Mucosa of rectum (tissue), 2 donors: Measurements from ENCODE around the gene SLC13A2.
A peak's percentile ranks its signal among the peaks of the same experiment; 100 is the strongest.

Source experiments
- H3K27ac ChIP-seq, 2 donors: one replicate each; pipeline ENCODE4 v1.7.0; 2013; ENCODE audit warnings: inconsistent platforms in 2 of 2, low read depth in 2 of 2, low read length in 2 of 2
- H3K27me3 ChIP-seq, 2 donors: one replicate each; pipeline ENCODE4 v1.7.0; 2013; ENCODE audit warnings: low read length in 2 of 2; ENCODE audit not compliant: control insufficient read depth in 2 of 2, insufficient read depth in 2 of 2
- H3K36me3 ChIP-seq, 2 donors: one replicate each; pipeline ENCODE4 v1.7.0; 2013; ENCODE audit warnings: low read length in 2 of 2; ENCODE audit not compliant: control insufficient read depth in 2 of 2, insufficient read depth in 2 of 2
- H3K4me1 ChIP-seq, 2 donors: one replicate each; pipeline ENCODE4 v1.7.0; 2013; ENCODE audit warnings: low read length in 2 of 2, mild to moderate bottlenecking in 1 of 2; ENCODE audit not compliant: control insufficient read depth in 2 of 2, insufficient read depth in 2 of 2
- H3K4me3 ChIP-seq, 2 donors: one replicate each; pipeline ENCODE4 v1.7.0; 2013; ENCODE audit warnings: low read length in 2 of 2
- H3K9ac ChIP-seq, 2 donors: one replicate each; pipeline ENCODE4 v1.7.0; 2013; ENCODE audit warnings: low read length in 2 of 2, low read depth in 1 of 2, mild to moderate bottlenecking in 1 of 2
- H3K9me3 ChIP-seq, 2 donors: one replicate each; pipeline ENCODE4 v1.7.0; 2013; ENCODE audit warnings: low read length in 2 of 2; ENCODE audit not compliant: control insufficient read depth in 2 of 2
- donor health status: healthy.
- donor health status: Normal muscosa, but diverticular disease.

The SLC13A2 gene

GRCh38 chr17:28500712-28501379 lies 27.4 kb downstream of the SLC13A2 start:
- no peak overlapping the region for H3K9ac ChIP-seq
- peaks cover 25 to 42% of the 10 kb centered on the region in 2 donors for H3K4me1 ChIP-seq
- H3K4me3 ChIP-seq, result no peak overlapping the region
- no peaks in the 10 kb centered on the region for H3K27me3 ChIP-seq
- H3K9me3 ChIP-seq, result no peaks in the 10 kb centered on the region
- no peaks in the 10 kb centered on the region for H3K36me3 ChIP-seq
- H3K27ac ChIP-seq, result peak overlapping the region in 1 of 2 donors; percentile 67

DNA sequence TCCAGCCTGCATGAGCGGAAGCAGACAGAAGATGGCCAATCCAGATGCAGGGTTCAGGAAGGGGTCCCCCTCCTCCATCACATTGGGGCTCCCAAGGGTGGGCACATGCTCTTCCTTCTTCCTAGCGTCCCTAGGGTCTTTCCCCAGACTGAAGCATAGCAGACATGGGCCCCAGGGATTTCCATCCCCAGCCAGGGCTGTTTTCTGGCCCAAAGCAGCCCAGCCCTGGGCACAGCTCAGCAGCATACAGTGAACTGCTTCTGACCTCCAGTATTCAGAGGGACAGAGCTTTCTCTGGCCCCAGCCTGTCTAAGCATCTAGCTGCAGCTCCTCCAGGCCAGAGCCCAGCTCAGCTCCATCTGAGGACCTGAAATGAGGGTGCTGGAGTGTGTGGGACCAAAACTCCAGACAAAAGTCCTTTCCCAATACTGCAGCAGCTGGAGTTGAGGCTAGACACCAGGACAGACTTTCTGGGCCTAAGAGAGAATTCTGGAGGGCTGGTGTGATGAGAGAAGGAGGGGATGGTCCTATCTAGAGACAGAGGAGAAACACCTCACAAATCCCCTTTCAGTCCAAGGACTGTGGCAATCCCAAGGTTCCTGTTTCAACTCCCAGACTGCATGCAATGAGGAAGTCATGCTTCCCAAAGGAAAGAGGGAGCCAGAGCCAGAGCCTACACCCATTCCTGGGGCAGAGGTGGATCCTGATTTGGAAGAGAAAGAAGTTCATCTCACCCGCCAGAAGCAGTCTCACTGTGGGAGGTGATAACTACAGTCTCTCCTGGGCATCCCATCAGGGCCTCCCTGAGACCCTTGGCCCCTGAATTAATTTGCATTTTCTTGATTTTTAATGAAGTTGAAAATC lies 28.2 kb downstream of the SLC13A2 start:
- H3K27me3 ChIP-seq, result no peaks in the 10 kb centered on the region
- peaks cover 25 to 42% of the 10 kb centered on the region in 2 donors for H3K4me1 ChIP-seq
- no peak overlapping the region for H3K4me3 ChIP-seq
- peak overlapping the region; percentile 62 to 67 for H3K27ac ChIP-seq
- H3K36me3 ChIP-seq, result no peaks in the 10 kb centered on the region
- no peaks in the 10 kb centered on the region for H3K9me3 ChIP-seq
- H3K9ac ChIP-seq, result peak overlapping the region in 1 of 2 donors; percentile 2

DNA sequence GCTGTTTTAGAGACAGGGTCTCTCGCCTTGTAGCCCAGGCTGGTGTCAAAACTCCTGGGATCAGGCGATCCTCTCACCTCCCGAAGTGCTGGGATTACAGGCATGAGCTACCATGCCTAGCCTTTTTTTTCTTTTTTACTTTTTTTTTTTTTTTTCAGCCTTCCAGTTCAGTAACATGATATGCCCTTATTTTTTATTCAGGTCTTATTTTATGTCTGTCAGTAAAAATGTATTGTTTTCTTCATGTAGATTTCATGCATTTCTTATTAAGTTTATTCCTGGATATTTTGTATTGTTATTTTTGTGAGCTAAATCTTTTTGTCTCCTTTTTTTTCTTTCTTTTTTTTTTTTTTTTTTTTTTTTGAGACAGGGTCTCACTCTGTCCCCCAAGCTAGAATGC lies 30.0 kb downstream of the SLC13A2 start:
- Histone ChIP-seq H3K9me3 (no peaks in the 10 kb centered on the region), H3K27me3 (peaks cover 0 to 2% of the 10 kb centered on the region in 2 donors), H3K9ac (no peak overlapping the region), H3K27ac (no peak overlapping the region), H3K36me3 (no peaks in the 10 kb centered on the region), H3K4me3 (no peak overlapping the region), H3K4me1 (peaks cover 25 to 39% of the 10 kb centered on the region in 2 donors)

- Histone ChIP-seq H3K36me3 (no peaks in the 10 kb centered on the region), H3K27ac (no peak within 1 kb of the TSS), H3K4me1 (peaks cover 8 to 14% of the 10 kb centered on the region in 2 donors), H3K9ac (no peak within 1 kb of the TSS), H3K9me3 (no peaks in the 10 kb centered on the region), H3K4me3 (no peak within 1 kb of the TSS), H3K27me3 (peaks cover 0 to 4% of the 10 kb centered on the region in 2 donors)
Measured at GRCh38 chr17:28505986-28506665, 32.7 kb downstream of the SLC13A2 start, which contains the start of gene FOXN1. Gene FOXN1, plus strand, starts transcription at chr17:28506348. Its CDS starts 17,622 bp downstream, at chr17:28523970.

DNA sequence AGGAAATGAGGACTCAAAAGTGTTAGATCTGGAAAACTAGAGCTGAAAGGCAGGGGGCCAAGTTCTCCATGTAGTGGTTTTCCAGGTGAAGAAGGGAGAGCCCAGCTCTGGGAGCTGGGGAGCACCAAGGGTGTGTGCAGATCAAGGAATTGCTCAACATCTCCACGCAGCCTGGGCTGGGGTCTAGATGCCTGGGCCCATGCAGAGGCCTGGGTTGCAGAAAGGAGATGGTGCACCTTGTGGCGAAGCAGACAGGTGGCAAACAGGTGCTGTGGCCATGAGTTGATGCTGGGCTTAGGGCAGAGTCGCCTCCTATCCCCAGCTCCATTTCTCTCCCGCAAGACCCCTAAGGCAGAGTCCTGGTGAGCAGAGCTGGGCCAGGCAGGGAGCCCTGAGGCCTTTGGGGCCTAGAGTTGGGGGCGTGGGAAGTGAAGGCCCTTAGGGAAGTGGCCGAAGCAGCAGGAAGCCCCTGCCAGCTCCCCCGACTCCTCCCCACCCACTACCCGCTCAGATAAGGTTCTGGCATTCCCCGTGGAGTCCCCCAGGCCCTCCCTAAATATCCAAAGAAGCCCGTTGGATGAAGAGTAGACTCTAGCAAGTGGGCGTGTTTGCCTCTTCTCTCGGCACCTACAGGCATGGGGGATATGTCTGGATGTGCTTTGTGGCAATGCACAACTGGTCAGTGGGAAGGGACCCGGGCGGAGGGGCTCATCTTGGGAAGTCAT lies 33.5 kb downstream of the SLC13A2 start:
- H3K9me3 ChIP-seq, result no peaks in the 10 kb centered on the region
- H3K4me1 ChIP-seq, result peaks cover 2 to 6% of the 10 kb centered on the region in 2 donors
- H3K27ac ChIP-seq, result no peak overlapping the region
- H3K4me3 ChIP-seq, result no peak overlapping the region
- H3K27me3 ChIP-seq, result peaks cover 0 to 4% of the 10 kb centered on the region in 2 donors
- H3K36me3 ChIP-seq, result no peaks in the 10 kb centered on the region
- H3K9ac ChIP-seq, result no peak overlapping the region

DNA sequence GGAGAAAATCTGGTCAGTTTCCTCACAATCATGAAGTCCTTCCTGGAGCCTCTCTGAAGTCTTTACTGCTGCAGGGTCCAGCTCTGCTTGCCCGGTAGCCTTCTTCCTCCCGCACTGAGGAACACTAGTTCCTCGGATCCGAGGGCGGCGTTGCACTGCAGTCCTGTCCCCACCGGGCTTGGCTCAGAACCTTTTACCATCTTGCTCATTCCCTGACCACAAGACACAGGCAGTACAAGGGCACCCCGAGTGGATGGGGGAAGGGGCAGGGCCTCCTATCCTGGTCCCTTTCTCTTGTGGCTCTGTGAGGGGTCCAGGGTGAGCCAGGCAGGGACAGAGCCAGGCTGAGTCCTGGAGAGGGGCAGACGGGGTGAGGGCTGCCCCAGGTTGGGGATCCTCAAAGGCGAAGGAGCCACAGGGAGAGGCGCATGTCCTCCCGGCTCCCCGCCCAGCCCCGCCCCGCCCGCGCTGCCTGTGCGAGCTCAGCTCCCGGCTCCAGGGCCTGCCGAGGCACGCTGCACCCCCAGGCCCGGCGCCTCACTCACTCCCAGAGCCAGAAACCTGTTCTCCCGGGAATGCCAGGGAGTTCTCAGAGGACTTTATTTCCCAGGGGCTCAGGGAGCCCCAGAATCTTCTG lies 34.2 kb downstream of the SLC13A2 start:
- Histone ChIP-seq H3K27me3 (peaks cover 0 to 4% of the 10 kb centered on the region in 2 donors), H3K36me3 (no peaks in the 10 kb centered on the region), H3K4me1 (peaks cover 0 to 3% of the 10 kb centered on the region in 2 donors), H3K9me3 (no peaks in the 10 kb centered on the region), H3K27ac (no peak overlapping the region), H3K4me3 (no peak overlapping the region), H3K9ac (no peak overlapping the region)

- no peak overlapping the region for H3K4me3 ChIP-seq
- H3K4me1 ChIP-seq, result peaks cover 0 to 3% of the 10 kb centered on the region in 2 donors
- H3K36me3 ChIP-seq, result no peaks in the 10 kb centered on the region
- no peaks in the 10 kb centered on the region for H3K9me3 ChIP-seq
- H3K9ac ChIP-seq, result no peak overlapping the region
- peaks cover 0 to 4% of the 10 kb centered on the region in 2 donors for H3K27me3 ChIP-seq
- no peak overlapping the region for H3K27ac ChIP-seq
Measured at GRCh38 chr17:28508211-28508724, 34.8 kb downstream of the SLC13A2 start.

DNA sequence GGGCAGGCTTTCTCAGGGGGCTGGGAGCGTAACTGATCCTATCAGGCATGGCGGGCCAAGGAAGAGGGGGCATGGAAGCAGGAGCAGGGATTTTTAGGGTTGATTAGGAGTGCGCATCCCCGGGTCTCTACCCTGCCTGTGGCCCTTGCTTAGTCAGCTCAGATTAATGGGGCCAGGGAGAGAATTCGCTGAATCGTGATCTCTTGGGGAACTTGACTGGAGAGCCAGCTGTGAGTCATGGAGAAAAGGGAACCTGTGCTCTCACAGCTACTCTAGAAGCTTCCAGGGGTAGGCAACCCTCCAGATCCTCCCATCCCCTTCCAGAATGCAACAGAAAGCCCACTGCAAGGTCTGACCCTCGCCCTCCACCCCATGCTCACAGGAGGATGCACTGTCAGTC lies 36.3 kb downstream of the SLC13A2 start:
- H3K27me3 ChIP-seq, result peaks cover 0 to 4% of the 10 kb centered on the region in 2 donors
- H3K36me3 ChIP-seq, result no peaks in the 10 kb centered on the region

DNA sequence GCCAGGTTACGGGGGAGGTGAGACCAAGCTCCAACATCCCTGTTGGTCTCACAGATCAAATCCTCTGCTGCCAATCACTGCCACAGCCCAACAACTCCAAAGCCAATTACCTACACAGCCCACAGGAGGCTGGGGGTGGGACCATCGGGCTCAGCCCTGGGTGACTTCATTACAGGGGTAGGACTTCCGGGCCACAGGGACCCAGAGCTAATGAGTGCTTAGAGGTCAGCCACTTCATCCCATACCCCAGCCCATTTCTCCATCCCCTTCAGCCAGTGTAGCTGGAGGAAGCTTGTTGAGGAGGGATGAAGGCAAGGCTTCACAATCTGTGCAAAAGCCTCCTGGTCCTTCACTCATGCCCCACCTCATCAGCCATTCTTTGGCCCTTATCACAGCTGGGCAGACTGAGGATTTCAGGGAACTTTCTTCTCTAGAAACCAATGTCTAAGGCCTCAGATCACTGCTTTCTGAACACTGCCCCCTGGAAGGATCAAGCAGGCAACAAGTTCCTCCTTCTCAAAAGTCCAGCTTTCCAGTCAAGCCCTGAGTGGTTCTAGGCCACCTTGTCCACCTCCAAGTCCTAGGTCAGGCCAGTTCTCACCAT lies 38.5 kb downstream of the SLC13A2 start:
- H3K36me3 ChIP-seq, result no peaks in the 10 kb centered on the region
- H3K27ac ChIP-seq, result no peak overlapping the region
- peaks cover 13 to 18% of the 10 kb centered on the region in 2 donors for H3K4me1 ChIP-seq
- peaks cover 0 to 4% of the 10 kb centered on the region in 2 donors for H3K27me3 ChIP-seq
- no peaks in the 10 kb centered on the region for H3K9me3 ChIP-seq
- H3K4me3 ChIP-seq, result no peak overlapping the region
- H3K9ac ChIP-seq, result no peak overlapping the region

More for the DNA sequence above, 36.3 kb downstream of the SLC13A2 start:
- Histone ChIP-seq H3K27ac (no peak overlapping the region), H3K9me3 (no peaks in the 10 kb centered on the region), H3K9ac (no peak overlapping the region), H3K4me1 (peaks cover 10 to 13% of the 10 kb centered on the region in 2 donors), H3K4me3 (no peak overlapping the region)
